H9 (cell line): ENCODE results near the gene MCEMP1. TPM values are rescaled to one million over a fixed set of nuclear protein-coding genes. Genes with fewer than 3 reads are reported as not detected.

ENCODE experiments used
- DNase-seq: peaks from one replicate; pipeline ENCODE4 v3.0.0-alpha.2; 2017
- H2AFZ ChIP-seq: one replicate; pipeline ENCODE4 v1.6.1; 2013; ENCODE audit warnings: mild to moderate bottlenecking, low read length, control low read depth, moderate library complexity
- H2AK5ac ChIP-seq: 2 replicates; pipeline ENCODE4 v1.6.1; 2013; ENCODE audit warnings: low read length, control low read depth, mixed read lengths; ENCODE audit not compliant: insufficient read length
- H2BK120ac ChIP-seq: one replicate; pipeline ENCODE4 v1.6.1; 2013; ENCODE audit warnings: low read depth, mild to moderate bottlenecking, low read length, control low read depth, inconsistent platforms; ENCODE audit not compliant: poor library complexity, severe bottlenecking
- H2BK12ac ChIP-seq: 2 replicates; pipeline ENCODE4 v1.6.1; 2013; ENCODE audit warnings: low read length, control low read depth, mixed read lengths, low read depth; ENCODE audit not compliant: insufficient read length
- H2BK15ac ChIP-seq: 2 replicates; pipeline ENCODE4 v1.6.1; 2013; ENCODE audit warnings: low read depth, low read length, control low read depth
- H2BK20ac ChIP-seq: one replicate; pipeline ENCODE4 v1.6.1; 2013; ENCODE audit warnings: low read depth, mild to moderate bottlenecking, low read length, control low read depth, inconsistent platforms; ENCODE audit not compliant: poor library complexity, severe bottlenecking
- H2BK5ac ChIP-seq: 2 replicates; pipeline ENCODE4 v1.6.1; 2013; ENCODE audit warnings: low read length, control low read depth, mixed read lengths; ENCODE audit not compliant: insufficient read length
- H3K14ac ChIP-seq: 2 replicates; pipeline ENCODE4 v1.6.1; 2013; ENCODE audit warnings: low read length, control low read depth; ENCODE audit not compliant: insufficient read depth
- H3K18ac ChIP-seq: 2 replicates; pipeline ENCODE4 v1.6.1; 2013; ENCODE audit warnings: low read depth, mild to moderate bottlenecking, mixed read lengths, low read length, control low read depth; ENCODE audit not compliant: insufficient read length
- H3K23ac ChIP-seq: 2 replicates; pipeline ENCODE4 v1.6.1; 2013; ENCODE audit warnings: low read length, control low read depth, mixed read lengths, low read depth; ENCODE audit not compliant: insufficient read length
- H3K23me2 ChIP-seq: 2 replicates; pipeline ENCODE4 v1.6.1; 2013; ENCODE audit warnings: low read depth, mild to moderate bottlenecking, mixed read lengths, low read length, control low read depth; ENCODE audit not compliant: insufficient read length, poor library complexity, severe bottlenecking
- H3K27ac ChIP-seq: 2 replicates; pipeline ENCODE4 v1.5.1; 2013; ENCODE audit warnings: low read length, control low read depth, mixed read lengths, low read depth; ENCODE audit not compliant: insufficient read length
- H3K27me3 ChIP-seq: 2 replicates; pipeline ENCODE4 v1.6.1; 2013; ENCODE audit warnings: low read length, control low read depth, inconsistent platforms; ENCODE audit not compliant: insufficient read depth
- H3K4ac ChIP-seq: 2 replicates; pipeline ENCODE4 v1.6.1; 2013; ENCODE audit warnings: low read depth, mild to moderate bottlenecking, control low read depth, inconsistent platforms, low read length, moderate library complexity
- H3K4me1 ChIP-seq: 2 replicates; pipeline ENCODE4 v1.6.1; 2013; ENCODE audit warnings: low read length, control low read depth, inconsistent platforms; ENCODE audit not compliant: insufficient read depth
- H3K4me2 ChIP-seq: 2 replicates; pipeline ENCODE4 v1.6.1; 2013; ENCODE audit warnings: low read length, control low read depth, mixed read lengths; ENCODE audit not compliant: insufficient read length, insufficient read depth
- H3K56ac ChIP-seq: 2 replicates; pipeline ENCODE4 v1.6.1; 2013; ENCODE audit warnings: low read depth, mild to moderate bottlenecking, mixed read lengths, low read length, control low read depth; ENCODE audit not compliant: insufficient read length
- H3K79me1 ChIP-seq: 2 replicates; pipeline ENCODE4 v1.6.1; 2013; ENCODE audit warnings: low read depth, mild to moderate bottlenecking, moderate library complexity, low read length, control low read depth, inconsistent platforms; ENCODE audit not compliant: insufficient read depth, poor library complexity, severe bottlenecking
- H3K79me2 ChIP-seq: 2 replicates; pipeline ENCODE4 v1.6.1; 2013; ENCODE audit warnings: low read length, control low read depth, inconsistent platforms; ENCODE audit not compliant: insufficient read depth
- H3K9ac ChIP-seq: 2 replicates; pipeline ENCODE4 v1.6.1; 2013; ENCODE audit warnings: low read length, control low read depth, mixed read lengths; ENCODE audit not compliant: insufficient read length; ENCODE audit errors: extremely low read depth
- H3K9me3 ChIP-seq: one replicate; pipeline ENCODE4 v1.6.1; 2013; ENCODE audit warnings: low read depth, low read length, inconsistent platforms; ENCODE audit not compliant: control insufficient read depth
- H3T11ph ChIP-seq: one replicate; pipeline ENCODE4 v1.6.1; 2013; ENCODE audit warnings: mild to moderate bottlenecking, low read length, control low read depth, inconsistent platforms
- H4K20me1 ChIP-seq: one replicate; pipeline ENCODE4 v1.6.1; 2013; ENCODE audit not compliant: control insufficient read depth, insufficient read length, insufficient read depth
- H4K5ac ChIP-seq: 2 replicates; pipeline ENCODE4 v1.6.1; 2013; ENCODE audit warnings: low read depth, mild to moderate bottlenecking, mixed read lengths, low read length, control low read depth; ENCODE audit not compliant: insufficient read length
- H4K8ac ChIP-seq: replicated peaks from 2 replicates; pipeline ENCODE4 v1.6.1; 2013; ENCODE audit warnings: low read length, control low read depth, mixed read lengths, low read depth; ENCODE audit not compliant: insufficient read length
- H4K91ac ChIP-seq: 2 replicates; pipeline ENCODE4 v1.6.1; 2013; ENCODE audit warnings: low read depth, mild to moderate bottlenecking, moderate library complexity, mixed read lengths, low read length, control low read depth; ENCODE audit not compliant: insufficient read length
- H3K27ac Mint-ChIP-seq, 3 experiments: 2 replicates in 2 of 3; 3 replicates in 1 of 3; pipeline ENCODE4 v1.8.0; 2020 to 2021; ENCODE audit warnings: mixed read lengths in 3 of 3, mild to moderate bottlenecking in 1 of 3, moderate library complexity in 1 of 3
- H3K27me3 Mint-ChIP-seq: 2 replicates; pipeline ENCODE4 v1.8.0; 2021; ENCODE audit warnings: low read depth, mild to moderate bottlenecking, moderate library complexity, mixed read lengths
- H3K36me3 Mint-ChIP-seq, 3 experiments: 2 replicates in 2 of 3; 3 replicates in 1 of 3; pipeline ENCODE4 v1.8.0; 2020 to 2021; ENCODE audit warnings: low read depth in 3 of 3, mixed read lengths in 3 of 3; ENCODE audit not compliant: insufficient read depth in 1 of 3
- H3K4me1 Mint-ChIP-seq, 2 experiments: 2 replicates each; pipeline ENCODE4 v1.8.0; 2020; ENCODE audit warnings: mixed read lengths in 2 of 2
- H3K4me3 Mint-ChIP-seq, 2 experiments: 2 replicates in 1 of 2; 3 replicates in 1 of 2; pipeline ENCODE4 v1.8.0; 2020 to 2021; ENCODE audit warnings: mild to moderate bottlenecking in 2 of 2, mixed read lengths in 2 of 2, moderate library complexity in 1 of 2
- H3K9me3 Mint-ChIP-seq, 2 experiments: 2 replicates in 1 of 2; 3 replicates in 1 of 2; pipeline ENCODE4 v1.8.0; 2020; ENCODE audit warnings: mild to moderate bottlenecking in 2 of 2, mixed read lengths in 2 of 2, moderate library complexity in 1 of 2
- WGBS: extraction: QIAGEN DNeasy Blood & Tissue Kit; methylation state at CpG from one replicate; pipeline ENCODE4 v1.1.7; 2013; ENCODE audit warnings: missing lambda C conversion rate, low lambda C conversion rate, mixed read lengths; ENCODE audit not compliant: insufficient read length; ENCODE audit errors: extremely low coverage; 5-methylcytosine and 5-hydroxymethylcytosine counted together
- total RNA-seq: library from RNA; stranded (reverse); gene quantifications from 2 replicates; pipeline ENCODE4 v1.2.1, GENCODE V29; 2021
- TF ChIP-seq, protein P1 (sequence below): fragments of 200-600 bp; sonication (generic); conservative IDR thresholded peaks from 3 replicates; pipeline ENCODE4 v1.8.0; 2021; ENCODE audit warnings: antibody characterized with exemption, mild to moderate bottlenecking

MCEMP1 gene
- total RNA-seq, 1 experiment from 2014 or later, result not detected

DNA sequence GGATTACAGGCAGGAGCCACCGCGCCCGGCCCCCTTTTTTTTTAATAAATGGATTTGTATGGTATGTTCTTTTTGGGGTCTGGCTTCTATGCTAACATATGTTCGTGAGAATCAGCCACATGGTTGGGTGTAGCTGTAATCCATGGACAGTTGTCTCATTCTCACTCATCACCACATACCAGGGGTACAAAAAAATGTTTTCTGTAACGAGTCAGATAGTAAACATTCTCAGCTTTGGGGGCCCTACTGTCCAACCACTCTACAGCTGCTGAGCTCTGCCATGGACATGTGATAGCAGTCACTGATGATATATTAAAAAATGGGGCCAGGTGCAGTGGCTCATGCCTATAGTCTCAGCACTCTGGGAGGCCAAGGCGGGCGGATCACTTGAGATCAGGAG lies 13.2 kb upstream of the MCEMP1 start:
- H3K36me3 Mint-ChIP-seq, result no peaks in the 10 kb centered on the region; a peak in 1 of 7 replicates

More for the DNA sequence above, 13.2 kb upstream of the MCEMP1 start:
- H3K27ac Mint-ChIP-seq, result no peak overlapping the region
- no peak overlapping the region for H2BK20ac ChIP-seq
- no peak overlapping the region for H3K9ac ChIP-seq
- H3K23ac ChIP-seq, result no peak overlapping the region
- H2BK120ac ChIP-seq, result no peak overlapping the region
- H3K56ac ChIP-seq, result no peak overlapping the region
- H3K27ac ChIP-seq, result no peak overlapping the region
- no peak overlapping the region for H3K14ac ChIP-seq
- no peak overlapping the region for H3K18ac ChIP-seq
- no peak overlapping the region for H2BK12ac ChIP-seq
- H3K27me3 Mint-ChIP-seq, result peaks cover 77% of the 10 kb centered on the region
- H3K9me3 Mint-ChIP-seq, result peaks cover 0 to 3% of the 10 kb centered on the region in 2 experiments; a peak in 1 of 5 replicates
- no peak overlapping the region for H4K5ac ChIP-seq
- no peak overlapping the region for H3K4me2 ChIP-seq
- no peak overlapping the region for H4K8ac ChIP-seq
- H3K4me1 ChIP-seq, result no peaks in the 10 kb centered on the region
- H3K4me3 Mint-ChIP-seq, result no peak overlapping the region
- no peaks in the 10 kb centered on the region for H3K79me1 ChIP-seq
- no peak for DNase-seq
- no peaks in the 10 kb centered on the region for H4K20me1 ChIP-seq
- TF ChIP-seq, protein P1, sequence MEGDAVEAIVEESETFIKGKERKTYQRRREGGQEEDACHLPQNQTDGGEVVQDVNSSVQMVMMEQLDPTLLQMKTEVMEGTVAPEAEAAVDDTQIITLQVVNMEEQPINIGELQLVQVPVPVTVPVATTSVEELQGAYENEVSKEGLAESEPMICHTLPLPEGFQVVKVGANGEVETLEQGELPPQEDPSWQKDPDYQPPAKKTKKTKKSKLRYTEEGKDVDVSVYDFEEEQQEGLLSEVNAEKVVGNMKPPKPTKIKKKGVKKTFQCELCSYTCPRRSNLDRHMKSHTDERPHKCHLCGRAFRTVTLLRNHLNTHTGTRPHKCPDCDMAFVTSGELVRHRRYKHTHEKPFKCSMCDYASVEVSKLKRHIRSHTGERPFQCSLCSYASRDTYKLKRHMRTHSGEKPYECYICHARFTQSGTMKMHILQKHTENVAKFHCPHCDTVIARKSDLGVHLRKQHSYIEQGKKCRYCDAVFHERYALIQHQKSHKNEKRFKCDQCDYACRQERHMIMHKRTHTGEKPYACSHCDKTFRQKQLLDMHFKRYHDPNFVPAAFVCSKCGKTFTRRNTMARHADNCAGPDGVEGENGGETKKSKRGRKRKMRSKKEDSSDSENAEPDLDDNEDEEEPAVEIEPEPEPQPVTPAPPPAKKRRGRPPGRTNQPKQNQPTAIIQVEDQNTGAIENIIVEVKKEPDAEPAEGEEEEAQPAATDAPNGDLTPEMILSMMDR, result no peak
- H3K4me1 Mint-ChIP-seq, result no peaks in the 10 kb centered on the region
- H2AK5ac ChIP-seq, result no peak overlapping the region
- H3K23me2 ChIP-seq, result no peaks in the 10 kb centered on the region
- H3K4ac ChIP-seq, result no peak overlapping the region
- H2BK15ac ChIP-seq, result no peak overlapping the region
- no peaks in the 10 kb centered on the region; the same call in 1 of the 2 replicates for H3K27me3 ChIP-seq
- H2AFZ ChIP-seq, result no peak overlapping the region
- no peak overlapping the region for H4K91ac ChIP-seq
- no CpG with 5 or more reads among the region's 7 CpGs for WGBS
- no peaks in the 10 kb centered on the region for H3K9me3 ChIP-seq
- no peak overlapping the region for H3T11ph ChIP-seq
- H2BK5ac ChIP-seq, result no peak overlapping the region
- no peaks in the 10 kb centered on the region for H3K79me2 ChIP-seq
